Gastroesophageal sphincter (tissue), 4 donors: ENCODE results near the gene DNAL1. TPM values are rescaled to one million over a fixed set of nuclear protein-coding genes. Genes with fewer than 3 reads are reported as not detected.

ENCODE experiments used
- ATAC-seq: fragments of 150-250 bp; one replicate; pipeline ENCODE4 v1.9.1; 2016; ENCODE audit warnings: mild to moderate bottlenecking, moderate library complexity
- H3K27ac ChIP-seq, 4 donors: fragments of 200-600 bp; sonication (generic) in 3 of 4; 1 replicate in 3 of 4; 2 replicates in 1 of 4; pipeline ENCODE4 v1.5.1; 2016 to 2019
- H3K27me3 ChIP-seq: fragments of 200-600 bp; sonication (generic); one replicate; pipeline ENCODE4 v1.5.1; 2019
- H3K36me3 ChIP-seq, 2 donors: fragments of 200-600 bp; sonication (generic); one replicate each; pipeline ENCODE4 v1.5.1; 2019; ENCODE audit warnings: control low read depth in 1 of 2
- H3K4me1 ChIP-seq, 3 donors: fragments of 200-600 bp; sonication (generic); 1 replicate in 2 of 3; 2 replicates in 1 of 3; pipeline ENCODE4 v1.5.1; 2016 to 2019; ENCODE audit warnings: control low read depth in 2 of 3
- H3K4me3 ChIP-seq, 2 donors: fragments of 200-600 bp; sonication (generic); one replicate each; pipeline ENCODE4 v1.5.1; 2019; ENCODE audit warnings: mild to moderate bottlenecking in 1 of 2, moderate library complexity in 1 of 2
- H3K9me3 ChIP-seq, 3 donors: fragments of 200-600 bp; sonication (generic); one replicate each; pipeline ENCODE4 v1.5.1; 2017 to 2019; ENCODE audit warnings: control low read depth in 2 of 3
- EP300 ChIP-seq: sonication (generic); formaldehyde crosslinking; IDR thresholded peaks from one replicate; pipeline ENCODE4 v1.6.1; 2017; ENCODE audit warnings: antibody characterized with exemption, mild to moderate bottlenecking
- POLR2A ChIP-seq, 2 donors: fragments of 450-650 bp; IDR thresholded peaks; one replicate each; pipeline ENCODE4 v1.6.1; 2017; ENCODE audit warnings: antibody characterized with exemption in 2 of 2, mild to moderate bottlenecking in 2 of 2, moderate library complexity in 1 of 2
- POLR2AphosphoS5 ChIP-seq: sonication (generic); formaldehyde crosslinking; IDR thresholded peaks from one replicate; pipeline ENCODE4 v1.6.1; 2017; ENCODE audit warnings: antibody characterized with exemption
- WGBS, 2 donors: methylation state at CpG; one replicate each; pipeline ENCODE4 v1.1.5; 2018; ENCODE audit warnings: low coverage in 1 of 2; 5-methylcytosine and 5-hydroxymethylcytosine counted together
- total RNA-seq, 4 donors: library from RNA; depleted of rRNA; stranded (reverse); fragments of >200 nt; gene quantifications; one replicate each; pipeline ENCODE4 v1.1.0, GENCODE V29; 2016
- TF ChIP-seq, protein P1 (sequence below), 4 experiments: fragments of 200-600 bp in 2 of 4; fragments of 450-650 bp in 2 of 4; sonication (generic) in 1 of 4; IDR thresholded peaks; one replicate each; pipeline ENCODE4 v1.5.1; 2017 to 2019; ENCODE audit warnings: antibody characterized with exemption in 4 of 4, mild to moderate bottlenecking in 2 of 4, moderate library complexity in 2 of 4

Gene DNAL1
- total RNA-seq, 4 donors from 2014 or later = 8.9 to 18.2 (median 10.4) TPM

DNA sequence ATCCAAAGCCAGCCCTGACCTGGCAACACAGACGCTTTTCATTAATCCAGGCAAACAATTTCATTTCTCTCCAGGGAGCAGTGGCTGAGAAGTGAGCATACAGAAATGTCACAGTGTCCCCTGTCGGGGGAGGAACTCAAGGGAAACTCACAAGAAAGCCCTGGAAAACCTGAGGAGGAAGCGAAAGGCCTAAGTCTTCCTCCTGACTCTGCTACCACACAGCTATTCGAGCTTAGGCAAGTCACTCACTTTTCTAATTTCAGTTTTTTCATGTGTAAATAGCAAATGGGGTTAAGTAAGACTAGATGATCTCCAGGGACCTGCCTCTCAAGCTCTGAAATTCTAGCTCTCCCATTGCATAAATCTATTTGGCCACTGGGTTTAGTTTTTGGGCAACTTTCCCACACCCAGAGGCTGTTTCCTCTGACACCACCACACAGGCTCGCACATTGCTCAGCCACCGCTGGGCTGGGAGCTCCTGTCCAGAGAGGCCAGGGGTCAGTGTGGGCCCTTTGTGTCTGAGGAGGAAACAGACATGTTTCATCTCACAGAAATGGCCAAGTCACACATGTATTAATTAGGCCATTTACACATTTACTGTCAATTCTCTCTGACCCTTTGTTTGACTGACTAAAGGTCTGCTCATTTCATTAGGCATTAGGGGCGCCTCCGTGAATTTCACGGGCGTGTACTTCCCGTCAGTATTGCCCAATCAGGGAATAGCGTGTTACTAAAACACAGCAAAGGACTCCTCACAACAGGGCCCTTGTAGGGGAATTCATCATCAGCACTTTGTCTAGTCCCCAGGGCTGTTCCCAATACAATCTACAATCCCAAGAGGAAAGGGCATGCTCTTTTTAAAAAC is 79.2 kb downstream of the DNAL1 start:
- H3K27ac ChIP-seq = peak overlapping the region; percentile 72 to 92 (median 84)
- 18 to 54% methylated on average over 4 to 5 of the region's 12 CpGs for WGBS, 2 donors
- TF ChIP-seq, protein P1, sequence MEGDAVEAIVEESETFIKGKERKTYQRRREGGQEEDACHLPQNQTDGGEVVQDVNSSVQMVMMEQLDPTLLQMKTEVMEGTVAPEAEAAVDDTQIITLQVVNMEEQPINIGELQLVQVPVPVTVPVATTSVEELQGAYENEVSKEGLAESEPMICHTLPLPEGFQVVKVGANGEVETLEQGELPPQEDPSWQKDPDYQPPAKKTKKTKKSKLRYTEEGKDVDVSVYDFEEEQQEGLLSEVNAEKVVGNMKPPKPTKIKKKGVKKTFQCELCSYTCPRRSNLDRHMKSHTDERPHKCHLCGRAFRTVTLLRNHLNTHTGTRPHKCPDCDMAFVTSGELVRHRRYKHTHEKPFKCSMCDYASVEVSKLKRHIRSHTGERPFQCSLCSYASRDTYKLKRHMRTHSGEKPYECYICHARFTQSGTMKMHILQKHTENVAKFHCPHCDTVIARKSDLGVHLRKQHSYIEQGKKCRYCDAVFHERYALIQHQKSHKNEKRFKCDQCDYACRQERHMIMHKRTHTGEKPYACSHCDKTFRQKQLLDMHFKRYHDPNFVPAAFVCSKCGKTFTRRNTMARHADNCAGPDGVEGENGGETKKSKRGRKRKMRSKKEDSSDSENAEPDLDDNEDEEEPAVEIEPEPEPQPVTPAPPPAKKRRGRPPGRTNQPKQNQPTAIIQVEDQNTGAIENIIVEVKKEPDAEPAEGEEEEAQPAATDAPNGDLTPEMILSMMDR (IDR thresholded peaks at IDR 0.05) = peak in 3 of 4 experiments; percentile 28 to 60 (median 44)
- TF ChIP-seq POLR2AphosphoS5 (peak; percentile 84), EP300 (no peak), POLR2A (IDR thresholded peaks at IDR 0.05) (peak; percentile 27 to 34)
- H3K9me3 ChIP-seq = no peaks in the 10 kb centered on the region
- peaks cover 5 to 82% (median 57%) of the 10 kb centered on the region in 3 donors for H3K4me1 ChIP-seq
- H3K36me3 ChIP-seq = peaks cover 0 to 84% of the 10 kb centered on the region in 2 donors
- no peaks in the 10 kb centered on the region for H3K27me3 ChIP-seq
- ATAC-seq = peak; percentile 89
- H3K4me3 ChIP-seq = no peak overlapping the region

DNA sequence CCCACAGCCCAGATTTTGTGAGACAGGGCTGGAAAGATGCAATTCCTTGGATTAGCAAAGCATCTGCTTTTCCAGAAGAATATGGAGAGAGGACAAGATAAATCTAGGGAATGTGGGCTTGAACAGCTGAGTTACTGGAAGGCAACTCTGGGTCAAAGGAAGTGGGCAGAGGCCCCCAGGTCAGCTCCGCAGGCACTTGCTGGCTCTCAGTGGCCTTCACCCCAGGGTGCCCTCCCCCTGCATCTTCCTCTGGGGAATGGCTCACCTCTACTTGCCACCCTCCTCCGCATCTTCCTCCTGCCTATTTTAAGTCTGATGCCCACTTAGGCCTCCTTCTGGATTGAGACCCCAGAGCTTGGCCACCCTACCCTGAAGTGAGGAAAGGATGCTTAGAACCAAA is 79.9 kb downstream of the DNAL1 start:
- TF ChIP-seq, protein P1 (IDR thresholded peaks at IDR 0.05) = no peak
- TF ChIP-seq EP300 = no peak
- no peak for TF ChIP-seq POLR2AphosphoS5
- TF ChIP-seq POLR2A (IDR thresholded peaks at IDR 0.05) = no peak
- ATAC-seq = no peak
- WGBS, 2 donors = 75 to 83% methylated on average over 1 to 2 of the region's 2 CpGs
- Histone ChIP-seq H3K4me3 (no peak overlapping the region), H3K27me3 (no peaks in the 10 kb centered on the region), H3K9me3 (no peaks in the 10 kb centered on the region), H3K36me3 (peaks cover 0 to 84% of the 10 kb centered on the region in 2 donors), H3K27ac (peak overlapping the region; percentile 72 to 92 (median 84)), H3K4me1 (peaks cover 5 to 82% (median 52%) of the 10 kb centered on the region in 3 donors)

DNA sequence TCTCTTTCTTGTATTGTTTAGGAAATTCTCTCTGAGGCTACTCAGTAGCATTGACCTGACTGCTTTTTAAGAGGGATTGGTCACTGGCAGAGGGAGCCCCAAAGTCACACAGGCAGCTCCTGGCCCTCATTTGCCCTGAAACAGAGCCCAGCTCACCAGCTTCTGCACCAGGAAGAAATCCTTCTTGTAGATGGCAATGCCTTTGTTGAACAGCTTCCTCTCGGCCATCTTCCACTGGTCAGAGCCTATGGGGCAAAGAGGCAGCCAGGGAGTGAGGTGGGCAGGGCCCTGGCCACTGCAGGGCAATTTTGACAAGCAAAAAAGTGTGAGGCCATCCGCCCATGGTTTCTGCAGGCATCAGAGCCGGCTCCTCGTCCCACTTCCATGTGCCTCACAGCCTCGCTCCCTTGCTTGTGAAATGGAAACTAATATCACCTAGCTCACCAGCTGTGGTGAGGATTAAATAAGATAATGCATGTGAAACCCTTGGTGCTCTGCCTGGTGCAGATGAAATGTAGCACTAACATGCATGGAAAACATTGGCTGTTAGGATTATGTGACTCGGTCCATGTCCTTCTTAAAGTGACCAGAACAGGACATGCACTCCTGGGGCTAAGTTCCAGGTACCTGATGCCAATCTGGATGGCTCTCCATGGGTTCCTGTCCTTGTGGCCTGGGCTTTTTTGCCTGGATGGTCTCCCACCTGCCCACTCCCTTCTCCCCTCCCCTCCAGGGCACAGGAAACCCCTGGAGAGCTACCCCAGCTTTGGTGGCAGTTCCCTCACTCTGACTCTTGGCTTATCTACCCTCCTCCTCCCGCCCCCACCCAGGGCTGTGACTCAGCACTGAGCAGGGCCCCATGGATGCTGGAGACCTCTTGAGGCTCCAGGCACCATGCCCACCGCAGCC is 80.6 kb downstream of the DNAL1 start:
- TF ChIP-seq POLR2A (IDR thresholded peaks at IDR 0.05) (no peak), POLR2AphosphoS5 (no peak), EP300 (no peak)
- TF ChIP-seq, protein P1 (IDR thresholded peaks at IDR 0.05) = no peak
- Histone ChIP-seq H3K27ac (peak overlapping the region; percentile 72 to 92 (median 84)), H3K4me1 (peaks cover 5 to 85% (median 52%) of the 10 kb centered on the region in 3 donors), H3K4me3 (no peak overlapping the region), H3K36me3 (peaks cover 0 to 84% of the 10 kb centered on the region in 2 donors), H3K27me3 (no peaks in the 10 kb centered on the region), H3K9me3 (no peaks in the 10 kb centered on the region)
- ATAC-seq = no peak
- WGBS, 2 donors = 66 to 80% methylated on average over 1 to 4 of the region's 8 CpGs

DNA sequence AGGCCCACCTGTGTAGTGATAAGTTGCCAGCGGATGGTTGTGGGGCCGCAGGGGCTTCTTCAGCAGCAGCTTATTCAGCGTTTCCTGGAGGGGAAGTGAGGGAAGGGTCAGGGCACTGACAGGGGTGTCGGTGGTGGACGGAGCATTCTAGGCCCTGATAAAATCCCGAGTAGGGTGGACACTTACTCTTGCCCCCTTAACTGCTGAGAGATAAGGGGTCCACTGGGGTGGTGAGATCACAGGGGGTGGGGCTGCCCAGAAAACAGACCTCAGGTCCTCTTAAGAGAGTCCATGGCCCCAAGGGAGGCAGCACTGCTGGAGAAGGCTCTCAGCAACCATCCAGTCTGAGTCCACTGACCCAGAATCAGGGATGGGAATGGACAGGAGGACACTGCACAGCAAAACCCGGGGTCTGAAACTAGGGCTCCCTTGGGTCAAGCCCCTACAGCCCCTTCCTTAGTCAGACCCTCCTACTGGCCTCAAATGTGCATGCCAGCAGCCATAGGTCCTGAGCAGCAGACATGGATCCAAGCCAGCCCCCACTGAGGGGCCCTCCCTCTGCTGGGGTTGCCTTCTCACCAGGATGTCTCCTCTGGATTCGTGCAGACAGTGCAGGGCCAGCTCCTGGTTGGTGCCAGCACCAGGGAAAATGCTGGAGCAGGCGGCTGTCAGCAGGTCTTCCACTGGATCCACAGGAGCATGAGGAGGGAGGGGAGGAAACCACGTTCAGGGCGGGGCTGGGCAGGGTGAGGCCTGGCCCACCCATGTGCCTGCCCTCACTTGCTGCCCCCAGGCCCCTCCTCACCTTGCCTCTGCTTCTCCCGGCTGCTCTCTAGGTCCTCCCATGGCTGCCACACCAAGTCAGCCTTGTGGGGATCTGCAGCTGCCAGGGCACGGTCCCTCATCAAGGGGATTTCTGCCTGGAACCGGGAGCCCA is 81.5 kb downstream of the DNAL1 start:
- Histone ChIP-seq H3K9me3 (no peaks in the 10 kb centered on the region), H3K36me3 (peaks cover 0 to 82% of the 10 kb centered on the region in 2 donors), H3K27ac (peak overlapping the region; percentile 72 to 92 (median 84)), H3K27me3 (no peaks in the 10 kb centered on the region), H3K4me1 (peaks cover 8 to 94% (median 52%) of the 10 kb centered on the region in 3 donors), H3K4me3 (no peak overlapping the region)
- WGBS, 2 donors = 51 to 80% methylated on average over 1 to 2 of the region's 14 CpGs
- no peak for ATAC-seq
- no peak for TF ChIP-seq EP300
- TF ChIP-seq POLR2AphosphoS5 = no peak
- TF ChIP-seq POLR2A (IDR thresholded peaks at IDR 0.05) = no peak
- TF ChIP-seq, protein P1 (IDR thresholded peaks at IDR 0.05) = no peak
